ENCODE data around the gene DOCK9. TPM values are rescaled to one million over a fixed set of nuclear protein-coding genes. Genes with fewer than 3 reads are reported as not detected.
"Not testable (repeated sequence)": the region's sequence is repeated elsewhere in the genome, so short reads cannot be mapped to it uniquely, and the experiment has no call there.

Gene DOCK9
- total RNA-seq, 1 donor from 2014 or later = 339 TPM

DNA sequence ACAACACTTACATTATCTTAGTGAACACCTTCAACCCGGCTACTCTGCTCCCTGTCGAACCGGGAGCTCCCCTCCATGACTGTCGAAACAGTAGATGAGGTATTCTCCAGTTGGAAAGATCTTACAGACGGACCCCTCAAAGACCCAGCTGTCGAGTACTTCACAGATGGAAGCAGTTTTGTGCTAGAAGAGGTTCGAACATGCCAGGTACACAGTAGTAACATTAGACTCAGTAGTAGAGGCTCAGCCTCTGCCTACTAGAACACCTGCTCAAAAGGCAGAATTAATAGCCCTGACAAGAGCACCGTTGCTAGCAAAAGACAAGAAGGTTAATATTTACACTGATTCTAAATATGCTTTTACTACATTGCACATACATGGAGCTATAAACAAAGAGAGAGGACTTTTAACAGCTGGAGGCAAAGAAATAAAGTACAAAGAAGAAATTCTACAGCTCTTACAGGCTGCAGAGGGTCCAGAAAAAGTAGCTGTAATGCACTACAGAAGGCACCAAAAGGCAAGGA lies 211.8 kb downstream of the DOCK9 start:
- TF ChIP-seq, protein P1, sequence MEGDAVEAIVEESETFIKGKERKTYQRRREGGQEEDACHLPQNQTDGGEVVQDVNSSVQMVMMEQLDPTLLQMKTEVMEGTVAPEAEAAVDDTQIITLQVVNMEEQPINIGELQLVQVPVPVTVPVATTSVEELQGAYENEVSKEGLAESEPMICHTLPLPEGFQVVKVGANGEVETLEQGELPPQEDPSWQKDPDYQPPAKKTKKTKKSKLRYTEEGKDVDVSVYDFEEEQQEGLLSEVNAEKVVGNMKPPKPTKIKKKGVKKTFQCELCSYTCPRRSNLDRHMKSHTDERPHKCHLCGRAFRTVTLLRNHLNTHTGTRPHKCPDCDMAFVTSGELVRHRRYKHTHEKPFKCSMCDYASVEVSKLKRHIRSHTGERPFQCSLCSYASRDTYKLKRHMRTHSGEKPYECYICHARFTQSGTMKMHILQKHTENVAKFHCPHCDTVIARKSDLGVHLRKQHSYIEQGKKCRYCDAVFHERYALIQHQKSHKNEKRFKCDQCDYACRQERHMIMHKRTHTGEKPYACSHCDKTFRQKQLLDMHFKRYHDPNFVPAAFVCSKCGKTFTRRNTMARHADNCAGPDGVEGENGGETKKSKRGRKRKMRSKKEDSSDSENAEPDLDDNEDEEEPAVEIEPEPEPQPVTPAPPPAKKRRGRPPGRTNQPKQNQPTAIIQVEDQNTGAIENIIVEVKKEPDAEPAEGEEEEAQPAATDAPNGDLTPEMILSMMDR (IDR thresholded peaks at IDR 0.05; ENCODE audit: unreplicated experiment) = no peak
- no peaks in the 10 kb centered on the region for H3K9me3 Mint-ChIP-seq (ENCODE audit: unreplicated experiment)
- H3K27ac Mint-ChIP-seq (ENCODE audit: unreplicated experiment) = no peak overlapping the region
- H3K36me3 Mint-ChIP-seq (ENCODE audit: low read depth, unreplicated experiment) = no peaks in the 10 kb centered on the region
- no peak overlapping the region for H3K4me3 Mint-ChIP-seq (ENCODE audit: unreplicated experiment)
- peaks cover 7% of the 10 kb centered on the region for H3K27me3 Mint-ChIP-seq (ENCODE audit: unreplicated experiment)
- H3K4me1 Mint-ChIP-seq (ENCODE audit: unreplicated experiment) = no peaks in the 10 kb centered on the region
- DNase-seq (ENCODE audit: low spot score) = no peak

DNA sequence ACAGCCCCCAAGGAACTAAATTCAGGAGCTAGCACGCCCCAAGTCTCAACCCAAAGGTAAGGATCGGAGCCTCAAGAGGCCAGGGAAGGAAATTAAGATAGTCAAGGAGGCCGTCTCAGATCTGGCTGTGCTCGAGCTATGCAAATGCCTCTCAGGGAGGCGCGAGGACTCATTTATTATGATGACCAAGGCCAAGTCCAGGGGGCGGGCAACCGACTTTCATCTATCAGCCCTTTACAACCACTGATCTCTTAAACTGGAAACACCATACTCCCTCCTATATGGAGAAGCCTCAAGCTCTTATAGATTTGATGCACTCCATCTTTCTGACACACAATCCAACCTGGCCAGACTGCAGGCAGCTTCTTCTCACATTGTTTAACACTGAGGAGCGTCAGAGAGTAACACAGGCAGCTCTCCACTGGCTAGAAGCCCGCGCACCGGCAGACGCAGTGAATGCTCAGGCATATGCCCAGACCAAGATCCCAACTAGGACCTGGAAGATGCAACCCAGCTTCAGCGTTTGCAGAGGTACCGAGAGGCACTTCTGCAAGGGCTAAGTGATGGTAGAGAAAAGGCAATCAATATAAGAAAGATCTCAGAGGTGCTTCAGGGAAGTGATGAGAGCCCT lies 215.8 kb downstream of the DOCK9 start:
- no peak overlapping the region for H3K27ac Mint-ChIP-seq (ENCODE audit: unreplicated experiment)
- peaks cover 5% of the 10 kb centered on the region for H3K27me3 Mint-ChIP-seq (ENCODE audit: unreplicated experiment)
- H3K4me3 Mint-ChIP-seq (ENCODE audit: unreplicated experiment) = no peak overlapping the region
- TF ChIP-seq, protein P1 (IDR thresholded peaks at IDR 0.05; ENCODE audit: unreplicated experiment) = no peak
- no peaks in the 10 kb centered on the region for H3K36me3 Mint-ChIP-seq (ENCODE audit: low read depth, unreplicated experiment)
- no peaks in the 10 kb centered on the region for H3K4me1 Mint-ChIP-seq (ENCODE audit: unreplicated experiment)
- no peak for DNase-seq (ENCODE audit: low spot score)
- no peaks in the 10 kb centered on the region for H3K9me3 Mint-ChIP-seq (ENCODE audit: unreplicated experiment)

DNA sequence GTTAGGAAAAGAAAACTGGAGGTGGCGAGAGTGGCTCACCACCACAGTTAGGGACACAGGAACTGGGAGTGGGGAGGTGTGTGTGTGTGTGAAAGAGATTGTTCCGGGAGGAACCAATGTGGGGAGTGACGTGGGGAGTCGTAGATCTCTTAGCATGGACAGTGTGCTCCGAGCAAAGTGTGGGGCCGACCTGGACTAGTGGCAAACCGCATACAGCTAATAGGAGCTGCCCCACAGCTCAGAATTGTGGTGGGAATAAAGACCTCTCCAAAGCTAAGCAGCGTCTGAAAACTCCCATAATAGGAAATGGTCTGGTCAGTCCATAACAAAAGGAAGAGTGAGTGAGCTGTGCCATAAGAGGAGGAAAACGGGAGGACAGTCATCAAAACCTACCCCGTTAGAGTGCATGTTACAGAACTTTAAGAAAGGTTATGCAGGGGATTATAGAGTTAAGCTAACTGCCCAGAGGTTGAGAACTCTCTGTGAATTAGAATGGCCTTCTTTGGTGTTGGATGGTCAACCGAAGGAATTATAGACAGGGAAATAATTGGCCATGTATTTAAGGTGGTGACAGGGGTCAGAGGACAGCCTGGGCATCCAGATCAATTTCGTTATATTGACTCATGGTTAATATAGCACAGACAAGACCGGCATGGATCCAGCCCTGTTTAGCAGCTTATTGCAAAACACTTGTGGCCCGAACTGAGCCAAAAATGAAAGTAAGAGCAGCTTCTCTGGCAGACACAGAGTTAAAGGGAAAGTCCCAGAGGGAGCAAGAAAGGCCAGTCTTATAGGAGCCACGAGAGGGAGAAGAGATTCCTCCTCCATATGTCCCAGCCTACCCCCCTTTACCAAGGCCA lies 216.5 kb downstream of the DOCK9 start:
- TF ChIP-seq, protein P1 (IDR thresholded peaks at IDR 0.05; ENCODE audit: unreplicated experiment) = no peak
- H3K27me3 Mint-ChIP-seq (ENCODE audit: unreplicated experiment) = peaks cover 5% of the 10 kb centered on the region
- no peaks in the 10 kb centered on the region for H3K4me1 Mint-ChIP-seq (ENCODE audit: unreplicated experiment)
- no peaks in the 10 kb centered on the region for H3K9me3 Mint-ChIP-seq (ENCODE audit: unreplicated experiment)
- no peak for DNase-seq (ENCODE audit: low spot score)
- H3K36me3 Mint-ChIP-seq (ENCODE audit: low read depth, unreplicated experiment) = no peaks in the 10 kb centered on the region
- no peak overlapping the region for H3K4me3 Mint-ChIP-seq (ENCODE audit: unreplicated experiment)
- H3K27ac Mint-ChIP-seq (ENCODE audit: unreplicated experiment) = no peak overlapping the region

DNA sequence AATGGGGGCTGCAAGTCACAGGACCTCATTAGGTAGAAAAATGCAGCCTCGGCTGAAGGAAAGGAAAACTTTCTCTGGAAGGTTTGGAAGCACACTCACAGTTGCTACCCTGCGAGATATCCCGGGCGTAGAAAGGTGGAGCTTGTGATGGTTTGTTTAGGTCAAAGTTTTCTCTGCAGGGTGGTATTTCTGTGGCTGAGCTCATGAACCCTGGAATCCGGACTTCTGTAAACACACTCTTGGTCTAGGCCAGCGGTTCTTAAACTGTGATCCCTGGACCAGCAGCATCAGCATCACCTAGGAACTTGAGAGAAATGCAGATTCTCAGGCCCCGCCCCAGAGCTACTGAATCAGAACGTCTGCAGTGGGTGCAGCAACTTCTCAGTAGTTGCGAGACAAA lies 222.1 kb downstream of the DOCK9 start:
- H3K4me1 Mint-ChIP-seq (ENCODE audit: unreplicated experiment) = no peaks in the 10 kb centered on the region
- DNase-seq (ENCODE audit: low spot score) = no peak
- H3K27me3 Mint-ChIP-seq (ENCODE audit: unreplicated experiment) = peaks cover 12% of the 10 kb centered on the region
- H3K36me3 Mint-ChIP-seq (ENCODE audit: low read depth, unreplicated experiment) = peaks cover 10% of the 10 kb centered on the region
- H3K27ac Mint-ChIP-seq (ENCODE audit: unreplicated experiment) = no peak overlapping the region
- H3K9me3 Mint-ChIP-seq (ENCODE audit: unreplicated experiment) = peaks cover 7% of the 10 kb centered on the region
- TF ChIP-seq, protein P1 (IDR thresholded peaks at IDR 0.05; ENCODE audit: unreplicated experiment) = no peak
- no peak overlapping the region for H3K4me3 Mint-ChIP-seq (ENCODE audit: unreplicated experiment)

DNA sequence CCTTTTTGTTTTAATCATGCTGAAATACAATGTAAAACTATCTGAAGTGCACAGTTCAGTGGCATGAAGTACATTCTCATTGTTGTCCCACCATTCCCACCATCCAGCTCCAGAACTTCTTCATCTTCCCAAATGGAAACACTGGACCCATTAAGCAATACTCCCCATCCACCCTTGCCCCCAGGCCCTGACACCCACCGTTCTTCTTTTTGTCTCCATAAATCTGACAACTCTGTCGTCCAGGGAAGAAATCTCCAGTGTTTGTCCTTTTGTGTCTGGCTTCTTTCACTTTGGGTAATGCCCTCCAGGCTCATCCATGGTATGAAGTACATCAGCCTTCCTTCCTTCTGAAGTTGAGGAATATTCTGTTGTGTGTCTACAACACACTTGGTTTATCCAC lies 222.7 kb downstream of the DOCK9 start:
- H3K27ac Mint-ChIP-seq (ENCODE audit: unreplicated experiment) = no peak overlapping the region
- H3K9me3 Mint-ChIP-seq (ENCODE audit: unreplicated experiment) = peaks cover 7% of the 10 kb centered on the region
- TF ChIP-seq, protein P1 (IDR thresholded peaks at IDR 0.05; ENCODE audit: unreplicated experiment) = no peak
- H3K27me3 Mint-ChIP-seq (ENCODE audit: unreplicated experiment) = peaks cover 12% of the 10 kb centered on the region
- no peak for DNase-seq (ENCODE audit: low spot score)
- H3K4me3 Mint-ChIP-seq (ENCODE audit: unreplicated experiment) = no peak overlapping the region
- H3K4me1 Mint-ChIP-seq (ENCODE audit: unreplicated experiment) = no peaks in the 10 kb centered on the region
- peaks cover 10% of the 10 kb centered on the region for H3K36me3 Mint-ChIP-seq (ENCODE audit: low read depth, unreplicated experiment)

DNA sequence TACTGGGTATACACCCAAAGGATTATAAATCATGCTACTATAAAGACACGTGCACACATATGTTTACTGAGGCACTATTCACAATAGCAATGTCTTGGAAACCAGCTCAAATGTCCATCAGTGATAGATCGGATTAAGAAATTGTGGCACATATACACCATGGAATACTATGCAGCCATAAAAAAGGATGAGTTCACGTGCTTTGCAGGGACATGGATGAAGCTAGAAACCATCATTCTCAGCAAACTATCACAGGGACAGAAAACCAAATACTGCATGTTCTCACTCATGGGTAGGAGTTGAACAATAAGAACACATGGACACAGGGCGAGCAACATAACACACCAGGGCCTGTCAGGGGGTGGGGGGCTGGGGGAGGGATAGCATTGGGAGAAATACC lies 223.4 kb downstream of the DOCK9 start:
- not testable (repeated sequence) for H3K9me3 Mint-ChIP-seq (ENCODE audit: unreplicated experiment); DNase-seq (ENCODE audit: low spot score); H3K4me1 Mint-ChIP-seq (ENCODE audit: unreplicated experiment); H3K36me3 Mint-ChIP-seq (ENCODE audit: low read depth, unreplicated experiment); H3K4me3 Mint-ChIP-seq (ENCODE audit: unreplicated experiment); H3K27ac Mint-ChIP-seq (ENCODE audit: unreplicated experiment)
- H3K27me3 Mint-ChIP-seq (ENCODE audit: unreplicated experiment) = peaks cover 12% of the 10 kb centered on the region

Data from endothelial cell (in vitro differentiated cells).